GM12875 (cell line): ENCODE results near the gene ZEB2.

Source experiments
- H3K4me3 ChIP-seq: one replicate; pipeline ENCODE4 v1.5.1; 2011; ENCODE audit warnings: low read depth, low read length, control low read depth
- TF ChIP-seq, protein P1 (sequence below): IDR thresholded peaks from 2 replicates; pipeline ENCODE4 v1.5.1; 2011; ENCODE audit warnings: low read depth, mild to moderate bottlenecking, control low read depth, inconsistent platforms, low read length, moderate library complexity, borderline replicate concordance; ENCODE audit not compliant: insufficient read depth

The ZEB2 gene

DNA sequence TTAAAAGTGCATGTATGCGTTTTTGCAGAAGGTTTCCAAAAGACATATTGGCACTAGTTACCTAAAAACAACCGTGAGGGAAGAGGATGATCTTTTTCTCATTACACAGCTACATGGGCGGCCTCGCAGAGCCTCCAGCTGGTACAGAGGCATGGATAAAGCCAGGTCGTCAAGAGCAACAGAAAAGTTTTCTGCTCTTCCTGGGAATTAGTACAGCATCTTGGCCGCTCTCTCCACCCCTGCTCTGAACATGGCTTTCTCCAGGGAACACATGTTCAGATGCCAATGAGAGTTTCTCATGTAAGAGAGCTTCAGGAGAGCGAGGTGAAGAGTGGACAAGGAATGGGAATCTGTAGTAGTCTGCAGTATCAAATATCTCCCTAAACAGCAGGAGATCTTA is 108.4 kb downstream of the ZEB2 start:
- H3K4me3 ChIP-seq = no peak overlapping the region
- TF ChIP-seq, protein P1, sequence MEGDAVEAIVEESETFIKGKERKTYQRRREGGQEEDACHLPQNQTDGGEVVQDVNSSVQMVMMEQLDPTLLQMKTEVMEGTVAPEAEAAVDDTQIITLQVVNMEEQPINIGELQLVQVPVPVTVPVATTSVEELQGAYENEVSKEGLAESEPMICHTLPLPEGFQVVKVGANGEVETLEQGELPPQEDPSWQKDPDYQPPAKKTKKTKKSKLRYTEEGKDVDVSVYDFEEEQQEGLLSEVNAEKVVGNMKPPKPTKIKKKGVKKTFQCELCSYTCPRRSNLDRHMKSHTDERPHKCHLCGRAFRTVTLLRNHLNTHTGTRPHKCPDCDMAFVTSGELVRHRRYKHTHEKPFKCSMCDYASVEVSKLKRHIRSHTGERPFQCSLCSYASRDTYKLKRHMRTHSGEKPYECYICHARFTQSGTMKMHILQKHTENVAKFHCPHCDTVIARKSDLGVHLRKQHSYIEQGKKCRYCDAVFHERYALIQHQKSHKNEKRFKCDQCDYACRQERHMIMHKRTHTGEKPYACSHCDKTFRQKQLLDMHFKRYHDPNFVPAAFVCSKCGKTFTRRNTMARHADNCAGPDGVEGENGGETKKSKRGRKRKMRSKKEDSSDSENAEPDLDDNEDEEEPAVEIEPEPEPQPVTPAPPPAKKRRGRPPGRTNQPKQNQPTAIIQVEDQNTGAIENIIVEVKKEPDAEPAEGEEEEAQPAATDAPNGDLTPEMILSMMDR = no peak

DNA sequence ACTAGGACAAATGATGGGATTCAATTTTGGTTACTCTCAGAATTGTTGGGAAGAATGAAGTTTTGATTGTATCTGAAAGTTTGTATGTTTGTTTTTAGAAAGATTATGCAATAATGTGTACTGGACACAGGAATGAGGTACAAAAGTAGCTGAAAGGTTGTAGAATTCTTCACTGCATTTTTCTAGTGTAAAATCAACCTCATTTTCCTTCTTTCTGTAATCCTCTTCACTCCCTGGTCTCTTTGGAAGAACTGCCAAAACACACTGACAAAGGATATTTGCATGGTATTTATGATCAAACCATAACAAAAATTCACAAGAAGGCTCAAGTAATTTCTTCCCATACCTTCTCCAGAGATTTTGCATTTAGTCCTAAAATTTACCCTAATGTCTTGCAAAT is 110.7 kb downstream of the ZEB2 start:
- TF ChIP-seq, protein P1 = no peak

DNA sequence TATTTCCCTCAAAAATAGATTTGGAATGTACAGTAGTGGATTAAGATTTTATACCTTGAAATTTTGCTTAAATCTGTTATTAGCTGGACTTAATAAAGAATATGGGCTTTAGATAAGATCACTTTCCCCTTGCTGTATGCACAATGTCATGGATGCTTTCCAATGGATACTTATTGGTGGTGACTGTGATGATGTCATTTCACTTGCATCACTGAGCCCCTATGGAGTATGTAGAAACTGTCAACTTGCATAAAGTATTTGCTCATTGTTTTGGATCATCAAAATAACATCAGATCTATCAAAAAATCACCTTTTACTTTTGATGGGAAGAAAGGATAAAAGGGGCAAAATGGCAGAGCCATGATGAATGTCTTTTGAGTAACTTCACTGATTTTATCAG is 112.7 kb downstream of the ZEB2 start:
- no peak overlapping the region for H3K4me3 ChIP-seq
- TF ChIP-seq, protein P1 = no peak

More for the DNA sequence above, 110.7 kb downstream of the ZEB2 start:
- H3K4me3 ChIP-seq = no peak overlapping the region

DNA sequence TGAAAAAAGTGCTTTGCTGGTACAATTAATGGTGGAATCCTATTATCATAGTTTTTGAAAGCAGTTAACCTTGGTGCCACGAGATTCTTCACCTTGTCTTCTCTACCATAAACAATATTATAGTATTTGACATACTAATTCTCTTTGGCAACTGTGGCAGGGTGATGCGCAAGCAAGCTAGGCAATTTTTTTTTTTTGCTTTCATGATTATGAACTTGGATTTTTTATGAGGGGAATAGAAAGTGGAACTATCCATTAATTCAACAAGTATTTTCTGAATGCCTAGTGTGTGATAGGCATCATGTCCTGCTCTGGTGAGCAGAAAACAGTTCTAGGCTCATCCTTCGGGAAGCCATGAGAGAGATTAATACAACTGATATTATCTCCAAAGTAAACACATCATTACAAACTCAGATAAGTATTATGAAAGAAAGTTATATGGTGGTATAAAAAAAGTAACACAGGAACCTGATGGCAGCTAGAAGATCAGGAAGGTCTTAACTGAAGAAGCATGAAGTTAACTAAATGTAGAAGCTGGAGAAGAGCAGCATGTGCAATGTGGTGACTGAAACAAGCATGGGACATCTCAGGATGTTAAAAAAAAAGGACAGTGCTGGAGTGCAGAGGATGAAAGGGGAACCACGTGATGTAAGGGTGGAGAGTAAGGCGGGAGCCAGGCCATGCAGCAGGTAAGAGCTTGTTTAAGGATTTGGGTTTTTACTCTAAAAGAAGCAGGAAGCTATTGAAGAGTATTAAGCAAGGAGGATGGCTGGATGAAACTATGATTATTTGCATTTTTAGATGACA is 113.7 kb downstream of the ZEB2 start:
- no peak overlapping the region for H3K4me3 ChIP-seq
- TF ChIP-seq, protein P1 = no peak

DNA sequence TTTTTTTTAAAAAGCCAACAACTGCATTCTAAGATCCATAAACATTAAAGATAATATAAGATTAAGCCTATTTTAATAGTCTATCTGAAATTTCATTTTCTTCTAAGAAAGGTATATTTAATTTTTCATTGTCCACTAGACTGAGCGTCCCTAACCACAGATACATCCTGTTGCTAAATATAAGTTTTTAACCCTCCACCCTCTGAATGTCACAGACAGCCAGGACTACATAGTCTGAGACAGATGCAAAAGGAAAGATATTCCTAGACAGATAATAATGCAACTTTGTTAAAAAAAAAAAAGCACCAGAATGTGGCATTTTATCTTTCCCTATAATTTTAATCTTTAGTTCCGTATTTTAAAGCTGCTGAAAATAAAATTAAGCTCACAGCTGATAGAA is 114.6 kb downstream of the ZEB2 start:
- H3K4me3 ChIP-seq = no peak overlapping the region
- TF ChIP-seq, protein P1 = no peak

DNA sequence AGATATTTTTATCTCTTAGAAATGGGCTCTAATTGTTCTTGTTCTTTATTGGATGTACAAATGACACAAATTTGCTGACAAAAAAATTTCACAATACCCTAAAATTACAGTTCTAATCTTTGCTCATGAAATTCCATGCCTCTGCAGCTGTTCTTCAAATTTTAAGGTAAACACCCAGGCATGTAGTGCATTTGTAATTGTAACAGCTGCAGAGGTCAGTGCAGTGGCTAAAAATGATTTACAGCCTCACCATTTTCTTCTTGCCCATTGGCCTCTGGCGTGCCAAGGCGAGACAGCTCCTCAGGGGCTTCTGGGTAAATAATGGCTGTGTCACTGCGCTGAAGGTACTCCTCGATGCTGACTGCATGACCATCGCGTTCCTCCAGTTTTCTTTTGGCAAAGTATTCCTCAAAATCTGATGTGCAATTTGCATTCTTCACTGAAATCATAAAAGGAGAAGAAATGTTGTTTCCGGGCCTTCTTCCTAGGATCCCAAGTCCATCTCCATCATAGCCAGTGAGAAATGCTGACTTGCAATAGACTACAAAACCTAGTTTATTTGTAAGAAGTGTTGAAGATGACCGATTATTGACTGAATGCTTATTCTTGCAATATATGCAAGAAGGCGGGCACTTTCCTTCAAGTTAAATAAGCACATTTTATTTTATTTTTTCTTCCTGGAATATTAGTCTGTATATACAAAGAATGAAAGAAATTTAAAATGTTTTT is 115.2 kb downstream of the ZEB2 start:
- no peak overlapping the region for H3K4me3 ChIP-seq
- TF ChIP-seq, protein P1 = no peak
